Neural progenitor cell (in vitro differentiated cells): ENCODE data around the gene GRK1. TPM values are rescaled to one million over a fixed set of nuclear protein-coding genes. Genes with fewer than 3 reads are reported as not detected.

Source experiments
- DNase-seq: peaks from one replicate; pipeline ENCODE4 v3.0.0-alpha.2; 2016; ENCODE audit warnings: low spot score
- H2AFZ ChIP-seq: fragments of 200-600 bp; sonication (generic); replicated peaks from 2 replicates; pipeline ENCODE4 v1.6.1; 2016; ENCODE audit warnings: antibody characterized with exemption
- H3F3A ChIP-seq: fragments of 200-600 bp; sonication (generic); 2 replicates; pipeline ENCODE4 v1.6.1; 2016; ENCODE audit warnings: antibody characterized with exemption, low read depth
- H3K27ac ChIP-seq: fragments of 200-600 bp; sonication (generic); 2 replicates; pipeline ENCODE4 v1.5.1; 2016; ENCODE audit warnings: mild to moderate bottlenecking
- H3K27me3 ChIP-seq: fragments of 200-600 bp; sonication (generic); 2 replicates; pipeline ENCODE4 v1.6.1; 2016; ENCODE audit warnings: mild to moderate bottlenecking, moderate library complexity
- H3K36me3 ChIP-seq: fragments of 200-600 bp; sonication (generic); 2 replicates; pipeline ENCODE4 v1.5.1; 2016
- H3K4me1 ChIP-seq: fragments of 200-600 bp; sonication (generic); 2 replicates; pipeline ENCODE4 v1.6.1; 2016; ENCODE audit warnings: mixed run types
- H3K4me2 ChIP-seq: fragments of 200-600 bp; sonication (generic); 2 replicates; pipeline ENCODE4 v1.6.1; 2016
- H3K4me3 ChIP-seq: fragments of 200-600 bp; sonication (generic); 2 replicates; pipeline ENCODE4 v1.5.1; 2016
- H3K79me2 ChIP-seq: fragments of 200-600 bp; sonication (generic); 2 replicates; pipeline ENCODE4 v1.6.1; 2016; ENCODE audit warnings: low read depth
- H3K9ac ChIP-seq: fragments of 200-600 bp; sonication (generic); 2 replicates; pipeline ENCODE4 v1.6.1; 2016
- H3K9me3 ChIP-seq: fragments of 200-600 bp; sonication (generic); 2 replicates; pipeline ENCODE4 v1.5.1; 2016; ENCODE audit warnings: low read depth
- H4K20me1 ChIP-seq: fragments of 200-600 bp; sonication (generic); 2 replicates; pipeline ENCODE4 v1.6.1; 2016; ENCODE audit warnings: low read depth
- H3K27ac Mint-ChIP-seq: 3 replicates; pipeline ENCODE4 v1.8.0; 2021; ENCODE audit warnings: mixed read lengths
- H3K27me3 Mint-ChIP-seq: 2 replicates; pipeline ENCODE4 v1.8.0; 2022; ENCODE audit warnings: low read depth, mild to moderate bottlenecking, inconsistent platforms, moderate library complexity, mixed read lengths; ENCODE audit not compliant: insufficient read depth
- H3K36me3 Mint-ChIP-seq: 3 replicates; pipeline ENCODE4 v1.8.0; 2021; ENCODE audit warnings: mixed read lengths
- H3K4me1 Mint-ChIP-seq: 3 replicates; pipeline ENCODE4 v1.8.0; 2021; ENCODE audit warnings: mixed read lengths
- H3K4me3 Mint-ChIP-seq: 3 replicates; pipeline ENCODE4 v1.8.0; 2021; ENCODE audit warnings: mild to moderate bottlenecking, moderate library complexity, mixed read lengths
- H3K9me3 Mint-ChIP-seq: 3 replicates; pipeline ENCODE4 v1.8.0; 2020; ENCODE audit warnings: mixed read lengths
- EZH2 ChIP-seq: fragments of 200-600 bp; sonication (generic); IDR thresholded peaks from 2 replicates; pipeline ENCODE4 v1.6.1; 2017; ENCODE audit warnings: antibody characterized with exemption, mild to moderate bottlenecking, moderate library complexity
- EZH2phosphoT487 ChIP-seq: fragments of 200-600 bp; sonication (generic); IDR thresholded peaks from 2 replicates; pipeline ENCODE4 v1.6.1; 2017; ENCODE audit warnings: antibody characterized with exemption
- total RNA-seq: library from RNA; depleted of rRNA; stranded (reverse); fragments of >200 nt; gene quantifications from 2 replicates; pipeline ENCODE4 v1.2.3, GENCODE V29; 2015; ENCODE audit warnings: low replicate concordance
- TF ChIP-seq, protein P1 (sequence below): fragments of 200-600 bp; sonication (generic); IDR thresholded peaks from 2 replicates; pipeline ENCODE4 v1.5.1; 2017; ENCODE audit warnings: antibody characterized with exemption, mild to moderate bottlenecking

Gene GRK1
- total RNA-seq, 1 donor from 2014 or later, result not detected

DNA sequence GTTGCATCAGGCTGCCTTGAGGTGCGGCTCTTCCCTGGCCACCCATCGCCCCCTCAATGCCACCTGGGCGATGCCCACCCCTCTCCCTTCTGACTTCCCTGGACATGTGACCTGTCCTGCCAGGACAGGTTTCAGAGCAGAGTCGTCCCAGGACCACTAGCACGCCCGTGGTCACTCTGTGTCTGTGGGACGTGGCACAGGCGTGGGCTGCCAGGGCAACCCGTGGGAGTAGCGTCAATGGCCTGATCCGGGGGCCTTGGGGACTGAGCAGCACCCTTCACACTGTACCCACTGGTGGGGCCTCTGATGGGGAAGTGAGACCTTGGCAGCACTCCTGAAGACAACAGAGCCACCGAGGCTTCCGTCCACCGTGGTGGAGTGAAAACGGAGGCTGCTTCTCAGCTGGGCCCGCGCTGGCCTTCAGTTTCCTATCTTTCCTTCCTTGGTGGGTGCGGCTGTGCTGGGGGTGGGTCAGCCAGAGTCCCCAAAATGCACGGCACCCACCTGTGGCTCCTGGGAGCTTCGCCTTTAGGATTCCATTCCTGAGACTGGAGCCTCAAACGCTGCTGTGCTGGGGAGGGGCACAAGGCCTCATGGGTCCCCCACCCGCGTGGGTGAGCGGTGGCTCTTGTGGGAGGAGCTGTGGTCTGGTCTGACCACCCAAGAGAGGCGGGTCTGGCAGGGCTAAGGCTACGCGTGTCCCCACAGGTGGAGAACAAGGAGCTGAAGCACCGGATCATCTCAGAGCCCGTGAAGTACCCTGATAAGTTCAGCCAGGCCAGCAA lies 65.3 kb downstream of the GRK1 start:
- no peaks in the 10 kb centered on the region for H4K20me1 ChIP-seq
- H3K9ac ChIP-seq, result no peak overlapping the region
- Mint-ChIP-seq H3K4me3 (no peak overlapping the region), H3K27ac (no peak overlapping the region), H3K4me1 (no peaks in the 10 kb centered on the region), H3K36me3 (no peaks in the 10 kb centered on the region), H3K9me3 (peaks cover 5% of the 10 kb centered on the region), H3K27me3 (peaks cover 8% of the 10 kb centered on the region)
- no peak overlapping the region for H3K27ac ChIP-seq
- no peaks in the 10 kb centered on the region for H3K27me3 ChIP-seq
- H3K79me2 ChIP-seq, result no peaks in the 10 kb centered on the region
- no peak overlapping the region for H3K4me3 ChIP-seq
- H3K36me3 ChIP-seq, result no peaks in the 10 kb centered on the region
- H2AFZ ChIP-seq, result no peak overlapping the region
- H3F3A ChIP-seq, result peaks cover 9% of the 10 kb centered on the region
- no peak for TF ChIP-seq EZH2
- H3K4me1 ChIP-seq, result no peaks in the 10 kb centered on the region
- DNase-seq, result no peak
- no peaks in the 10 kb centered on the region for H3K9me3 ChIP-seq
- no peak overlapping the region for H3K4me2 ChIP-seq

DNA sequence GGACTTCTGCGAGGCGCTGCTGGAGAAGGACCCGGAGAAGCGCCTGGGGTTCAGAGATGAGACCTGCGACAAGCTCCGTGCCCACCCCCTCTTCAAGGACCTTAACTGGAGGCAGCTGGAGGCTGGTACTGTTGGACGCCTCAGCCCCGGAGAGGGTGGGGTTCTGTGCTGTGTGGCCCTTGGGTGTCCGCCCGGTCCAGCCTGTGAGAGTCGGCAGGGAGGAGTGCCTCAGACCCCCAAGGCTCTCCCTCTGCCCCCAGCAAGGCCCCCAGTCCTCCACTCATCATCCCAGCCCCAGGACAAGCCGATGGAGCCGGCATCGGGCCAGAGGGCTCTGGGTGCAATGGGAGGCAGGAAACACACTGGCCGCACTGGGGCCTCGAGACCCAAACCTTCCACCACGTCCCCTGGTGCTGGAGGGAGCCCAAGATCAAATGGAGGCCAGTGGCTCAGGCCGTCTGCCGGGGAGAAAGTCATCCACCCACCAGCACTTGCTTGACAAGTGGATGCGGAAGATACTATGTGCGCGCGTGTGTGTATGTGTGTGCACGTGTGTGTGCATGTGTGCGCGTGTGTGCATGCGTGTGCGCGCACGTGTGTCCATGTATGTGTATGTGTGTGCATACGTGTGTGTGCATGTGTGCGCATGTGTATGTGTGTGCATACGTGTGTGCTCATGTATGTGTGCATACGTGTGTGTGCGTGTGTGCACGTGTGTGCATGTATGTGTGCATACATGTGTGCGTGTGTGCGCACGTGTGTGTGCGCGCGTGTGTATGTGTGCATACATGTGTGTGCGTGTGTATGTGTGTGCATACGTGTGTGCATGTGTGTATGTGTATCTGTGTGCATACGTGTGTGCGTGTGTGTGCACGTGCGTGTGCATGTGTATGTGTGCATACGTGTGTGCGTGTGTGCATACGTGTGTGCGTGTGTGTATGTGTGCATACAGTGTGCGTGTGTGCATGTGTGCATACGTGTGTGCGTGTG lies 66.2 kb downstream of the GRK1 start:
- H3K4me1 Mint-ChIP-seq, result no peaks in the 10 kb centered on the region
- no peaks in the 10 kb centered on the region for H3K27me3 ChIP-seq

DNA sequence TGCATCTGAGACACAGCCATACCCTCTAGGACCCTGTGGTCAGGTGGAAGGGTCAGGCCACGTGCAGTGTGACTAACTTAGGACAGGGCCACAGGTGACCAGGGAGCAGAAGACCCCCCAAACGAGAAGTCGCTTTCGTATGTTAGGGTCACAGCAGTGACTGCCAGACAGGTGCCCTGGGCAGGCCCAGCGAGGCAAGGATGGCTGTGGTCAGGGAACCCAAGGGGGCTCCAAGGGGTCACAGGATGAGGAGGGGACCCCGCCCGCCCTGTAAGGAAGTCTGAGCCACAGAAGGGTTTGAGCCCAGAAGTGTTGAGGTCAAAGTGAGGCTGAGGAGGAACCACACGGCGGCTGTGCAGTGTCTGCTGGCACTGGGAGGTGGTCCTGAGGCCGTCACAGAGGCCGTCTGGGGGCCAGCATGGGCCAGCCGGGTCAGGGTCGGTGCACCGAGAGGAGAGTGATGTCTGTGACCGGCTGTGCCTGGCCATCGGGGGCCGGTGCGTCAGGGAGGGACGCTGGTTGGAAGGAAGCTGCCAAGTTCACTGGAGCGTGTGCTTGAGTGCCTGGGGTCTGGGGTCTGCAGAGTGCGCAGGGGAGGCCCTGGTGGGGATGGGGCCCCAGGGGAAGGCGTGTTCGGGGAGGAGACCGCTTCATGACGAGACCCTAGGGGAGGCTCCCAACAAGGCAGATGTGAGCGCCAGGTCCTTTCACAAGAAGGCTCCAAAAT lies 67.2 kb downstream of the GRK1 start:
- no peak overlapping the region for H3K27ac ChIP-seq
- Mint-ChIP-seq H3K36me3 (no peaks in the 10 kb centered on the region), H3K4me3 (no peak overlapping the region), H3K27me3 (peaks cover 10% of the 10 kb centered on the region), H3K27ac (peak overlapping the region; percentile 60), H3K4me1 (no peaks in the 10 kb centered on the region), H3K9me3 (peaks cover 5% of the 10 kb centered on the region)
- no peaks in the 10 kb centered on the region for H3K27me3 ChIP-seq
- H2AFZ ChIP-seq, result no peak overlapping the region
- no peak for TF ChIP-seq EZH2
- TF ChIP-seq, protein P1, sequence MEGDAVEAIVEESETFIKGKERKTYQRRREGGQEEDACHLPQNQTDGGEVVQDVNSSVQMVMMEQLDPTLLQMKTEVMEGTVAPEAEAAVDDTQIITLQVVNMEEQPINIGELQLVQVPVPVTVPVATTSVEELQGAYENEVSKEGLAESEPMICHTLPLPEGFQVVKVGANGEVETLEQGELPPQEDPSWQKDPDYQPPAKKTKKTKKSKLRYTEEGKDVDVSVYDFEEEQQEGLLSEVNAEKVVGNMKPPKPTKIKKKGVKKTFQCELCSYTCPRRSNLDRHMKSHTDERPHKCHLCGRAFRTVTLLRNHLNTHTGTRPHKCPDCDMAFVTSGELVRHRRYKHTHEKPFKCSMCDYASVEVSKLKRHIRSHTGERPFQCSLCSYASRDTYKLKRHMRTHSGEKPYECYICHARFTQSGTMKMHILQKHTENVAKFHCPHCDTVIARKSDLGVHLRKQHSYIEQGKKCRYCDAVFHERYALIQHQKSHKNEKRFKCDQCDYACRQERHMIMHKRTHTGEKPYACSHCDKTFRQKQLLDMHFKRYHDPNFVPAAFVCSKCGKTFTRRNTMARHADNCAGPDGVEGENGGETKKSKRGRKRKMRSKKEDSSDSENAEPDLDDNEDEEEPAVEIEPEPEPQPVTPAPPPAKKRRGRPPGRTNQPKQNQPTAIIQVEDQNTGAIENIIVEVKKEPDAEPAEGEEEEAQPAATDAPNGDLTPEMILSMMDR, result no peak
- TF ChIP-seq EZH2phosphoT487, result no peak
- peaks cover 9% of the 10 kb centered on the region for H3F3A ChIP-seq
- H4K20me1 ChIP-seq, result no peaks in the 10 kb centered on the region
- H3K4me1 ChIP-seq, result no peaks in the 10 kb centered on the region
- H3K9ac ChIP-seq, result no peak overlapping the region
- no peak overlapping the region for H3K4me3 ChIP-seq
- H3K4me2 ChIP-seq, result no peak overlapping the region
- no peaks in the 10 kb centered on the region for H3K9me3 ChIP-seq
- no peaks in the 10 kb centered on the region for H3K36me3 ChIP-seq
- DNase-seq, result no peak
- H3K79me2 ChIP-seq, result no peaks in the 10 kb centered on the region

More for the DNA sequence above, 66.2 kb downstream of the GRK1 start:
- H3K9ac ChIP-seq, result no peak overlapping the region
- Mint-ChIP-seq H3K9me3 (peaks cover 5% of the 10 kb centered on the region), H3K27me3 (peaks cover 10% of the 10 kb centered on the region), H3K4me3 (no peak overlapping the region), H3K27ac (peak overlapping the region; percentile 63), H3K36me3 (no peaks in the 10 kb centered on the region)
- no peak overlapping the region for H3K27ac ChIP-seq
- no peak overlapping the region for H2AFZ ChIP-seq
- no peak overlapping the region for H3K4me3 ChIP-seq
- no peaks in the 10 kb centered on the region for H4K20me1 ChIP-seq
- TF ChIP-seq, protein P1, result no peak
- TF ChIP-seq EZH2 (no peak), EZH2phosphoT487 (no peak)
- peaks cover 9% of the 10 kb centered on the region for H3F3A ChIP-seq
- no peaks in the 10 kb centered on the region for H3K36me3 ChIP-seq
- no peaks in the 10 kb centered on the region for H3K4me1 ChIP-seq
- H3K79me2 ChIP-seq, result no peaks in the 10 kb centered on the region
- no peak for DNase-seq
- H3K4me2 ChIP-seq, result no peak overlapping the region
- no peaks in the 10 kb centered on the region for H3K9me3 ChIP-seq
